Measurements from ENCODE around the gene NPY2R.

The NPY2R gene

GRCh38 chr4:155208258-155209054, at the start of gene NPY2R:
Gene NPY2R, plus strand, starts transcription at chr4:155208636. Its CDS starts 5,304 bp downstream, at chr4:155213940.
- no peak for TF ChIP-seq SNAI2 (CRISPR knock-in tag; IDR thresholded peaks at IDR 0.05)
- no peak for TF ChIP-seq TSHZ2 (CRISPR knock-in tag; IDR thresholded peaks at IDR 0.05)
- no peak for TF ChIP-seq ZC3H10 (CRISPR knock-in tag; IDR thresholded peaks at IDR 0.05)
- no peak for TF ChIP-seq TOX (CRISPR knock-in tag; IDR thresholded peaks at IDR 0.05; ENCODE audit: borderline replicate concordance)
- TF ChIP-seq ZFP30 (CRISPR knock-in tag; IDR thresholded peaks at IDR 0.05): no peak
- TF ChIP-seq RARB (CRISPR knock-in tag; IDR thresholded peaks at IDR 0.05): no peak
- TF ChIP-seq POU6F1 (CRISPR knock-in tag; IDR thresholded peaks at IDR 0.05; ENCODE audit: borderline replicate concordance, low read depth): no peak
- no peak for TF ChIP-seq ISL1 (CRISPR knock-in tag; IDR thresholded peaks at IDR 0.05)
- no peak for TF ChIP-seq CSRNP3 (CRISPR knock-in tag; IDR thresholded peaks at IDR 0.05)
- TF ChIP-seq ZNF565 (CRISPR knock-in tag; conservative IDR thresholded peaks at IDR 0.05; ENCODE audit: low read depth): no peak
- no peak for TF ChIP-seq ZNF70 (CRISPR knock-in tag; IDR thresholded peaks at IDR 0.05)
- no peak for TF ChIP-seq TCF4 (CRISPR knock-in tag; IDR thresholded peaks at IDR 0.05; ENCODE audit: borderline replicate concordance)
- TF ChIP-seq PATZ1 (CRISPR knock-in tag; IDR thresholded peaks at IDR 0.05; ENCODE audit: borderline replicate concordance): no peak
- no peak for TF ChIP-seq ESRRG (CRISPR knock-in tag; IDR thresholded peaks at IDR 0.05)
- no peak for TF ChIP-seq CSDC2 (CRISPR knock-in tag; IDR thresholded peaks at IDR 0.05)
- no peak for TF ChIP-seq ARNTL (CRISPR knock-in tag; IDR thresholded peaks at IDR 0.05; ENCODE audit: borderline replicate concordance, low read depth)
- TF ChIP-seq BACH2 (CRISPR knock-in tag; IDR thresholded peaks at IDR 0.05; ENCODE audit: borderline replicate concordance): no peak

GRCh38 chr4:155161357-155161756, 47.1 kb upstream of the NPY2R start:
- TF ChIP-seq ZFP30 (CRISPR knock-in tag; IDR thresholded peaks at IDR 0.05): no peak
- ATAC-seq: no peak

More at GRCh38 chr4:155208258-155209054, at the start of gene NPY2R:
- peak; percentile 43; the same call in 2 of the 3 replicates for ATAC-seq

GRCh38 chr4:155164718-155165117, 43.7 kb upstream of the NPY2R start:
- no peak for ATAC-seq
- TF ChIP-seq RARB (CRISPR knock-in tag; IDR thresholded peaks at IDR 0.05) (no peak), OSR1 (CRISPR knock-in tag; IDR thresholded peaks at IDR 0.05) (no peak), POU6F1 (CRISPR knock-in tag; IDR thresholded peaks at IDR 0.05; ENCODE audit: borderline replicate concordance, low read depth) (no peak), ARNTL (CRISPR knock-in tag; IDR thresholded peaks at IDR 0.05; ENCODE audit: borderline replicate concordance, low read depth) (no peak), PATZ1 (CRISPR knock-in tag; IDR thresholded peaks at IDR 0.05; ENCODE audit: borderline replicate concordance) (no peak), CREB5 (CRISPR knock-in tag; IDR thresholded peaks at IDR 0.05; ENCODE audit: low read depth) (no peak), CSRNP3 (CRISPR knock-in tag; IDR thresholded peaks at IDR 0.05) (no peak), PPARA (CRISPR knock-in tag; IDR thresholded peaks at IDR 0.05; ENCODE audit: borderline replicate concordance) (no peak), ISL1 (CRISPR knock-in tag; IDR thresholded peaks at IDR 0.05) (no peak), ZFP30 (CRISPR knock-in tag; IDR thresholded peaks at IDR 0.05) (no peak), ZNF8 (CRISPR knock-in tag; IDR thresholded peaks at IDR 0.05) (no peak), ZC3H10 (CRISPR knock-in tag; IDR thresholded peaks at IDR 0.05) (no peak), ZNF70 (CRISPR knock-in tag; IDR thresholded peaks at IDR 0.05) (no peak), ZFP3 (CRISPR knock-in tag; IDR thresholded peaks at IDR 0.05) (no peak), ZNF565 (CRISPR knock-in tag; conservative IDR thresholded peaks at IDR 0.05; ENCODE audit: low read depth) (no peak)

Data from SK-N-SH treated with all-trans-retinoic acid at 6 μM for 48 hours (cell line).